NCI-H510A (cell line): Measurements from ENCODE around the gene A1CF.
"Not testable (repeated sequence)": the region's sequence is repeated elsewhere in the genome, so short reads cannot be mapped to it uniquely, and the experiment has no call there.

ENCODE experiments used
- DNase-seq: peaks from one replicate; lab custom pipeline; 2025; lab: John Stamatoyannopoulos, UW

Gene A1CF

GRCh38 chr10:50885097-50885859 lies at the start of gene A1CF:
Gene A1CF, minus strand, starts transcription at chr10:50885627. Its CDS starts 25,687 bp downstream, at chr10:50859940.
- no peak for DNase-seq

- DNase-seq: no peak
These were observed 46.6 kb upstream of the A1CF start for GRCh38 chr10:50931948-50932431.

- no peak for DNase-seq
These were observed 44.2 kb upstream of the A1CF start for GRCh38 chr10:50929670-50930069.

GRCh38 chr10:50928190-50928552 lies 42.7 kb upstream of the A1CF start:
- no peak for DNase-seq

- DNase-seq: no peak
These were observed 42.2 kb upstream of the A1CF start for GRCh38 chr10:50927522-50928189.

GRCh38 chr10:50923471-50923870 lies 38.0 kb upstream of the A1CF start:
- not testable (repeated sequence) for DNase-seq

- DNase-seq: no peak
These were observed 33.6 kb upstream of the A1CF start for GRCh38 chr10:50919010-50919409.

- no peak for DNase-seq
These were observed 33.1 kb upstream of the A1CF start for GRCh38 chr10:50918529-50918928.

- DNase-seq: no peak
These were observed 32.1 kb upstream of the A1CF start for GRCh38 chr10:50917486-50917885.

GRCh38 chr10:50909334-50910014 lies 24.0 kb upstream of the A1CF start:
- no peak for DNase-seq

GRCh38 chr10:50908366-50908765 lies 22.9 kb upstream of the A1CF start:
- no peak for DNase-seq

- DNase-seq: not testable (repeated sequence)
These were observed 20.4 kb upstream of the A1CF start for GRCh38 chr10:50905797-50906196.

GRCh38 chr10:50896721-50897120 lies 11.3 kb upstream of the A1CF start:
- no peak for DNase-seq

- DNase-seq: no peak
These were observed 8.9 kb upstream of the A1CF start for GRCh38 chr10:50894312-50894711.

GRCh38 chr10:50892467-50892866 lies 7.0 kb upstream of the A1CF start:
- DNase-seq: no peak

GRCh38 chr10:50884302-50884701 lies 1.1 kb downstream of the A1CF start:
- DNase-seq: no peak

GRCh38 chr10:50883629-50884028 lies 1.8 kb downstream of the A1CF start:
- DNase-seq: no peak

GRCh38 chr10:50882540-50882983 lies 2.9 kb downstream of the A1CF start:
- DNase-seq: no peak

- DNase-seq: not testable (repeated sequence)
These were observed 4.4 kb downstream of the A1CF start for GRCh38 chr10:50881046-50881445.

- DNase-seq: no peak
These were observed 9.0 kb downstream of the A1CF start for GRCh38 chr10:50876429-50876828.

GRCh38 chr10:50874723-50875122 lies 10.7 kb downstream of the A1CF start:
- DNase-seq: no peak

- DNase-seq: no peak
These were observed 19.1 kb downstream of the A1CF start for GRCh38 chr10:50866317-50866716.

- DNase-seq: no peak
These were observed 22.7 kb downstream of the A1CF start for GRCh38 chr10:50862719-50863118.
